ENCODE measurements around the gene MYLIP.

Gene MYLIP

GRCh38 chr6:16196260-16196983 lies 67.5 kb downstream of the MYLIP start:
- Histone ChIP-seq H3K4me1 (ENCODE audit: insufficient read depth, low read length) (no peaks in the 10 kb centered on the region), H3K36me3 (ENCODE audit: insufficient read depth, low read length) (no peaks in the 10 kb centered on the region), H3K27ac (ENCODE audit: low read depth, low read length) (no peak overlapping the region), H3K4me3 (ENCODE audit: low read depth in 1 of 2, low read length in 2 of 2) (no peak overlapping the region), H3K9ac (ENCODE audit: low read length) (no peak overlapping the region), H3K27me3 (ENCODE audit: control insufficient read depth in 1 of 2, insufficient read depth in 2 of 2, low read length in 2 of 2) (no peaks in the 10 kb centered on the region), H3K9me3 (ENCODE audit: low read length) (no peaks in the 10 kb centered on the region)

- Histone ChIP-seq H3K9ac (ENCODE audit: low read length) (no peak overlapping the region), H3K27ac (ENCODE audit: low read depth, low read length) (no peak overlapping the region), H3K9me3 (ENCODE audit: low read length) (no peaks in the 10 kb centered on the region), H3K27me3 (ENCODE audit: control insufficient read depth in 1 of 2, insufficient read depth in 2 of 2, low read length in 2 of 2) (no peaks in the 10 kb centered on the region), H3K36me3 (ENCODE audit: insufficient read depth, low read length) (no peaks in the 10 kb centered on the region), H3K4me3 (ENCODE audit: low read depth in 1 of 2, low read length in 2 of 2) (no peak overlapping the region), H3K4me1 (ENCODE audit: insufficient read depth, low read length) (no peaks in the 10 kb centered on the region)
These were observed 68.2 kb downstream of the MYLIP start for GRCh38 chr6:16196984-16197546.

Data from muscle layer of colon (tissue), 2 donors.